H1 (cell line): ENCODE measurements around the gene ZNF771. TPM values are rescaled to one million over a fixed set of nuclear protein-coding genes. Genes with fewer than 3 reads are reported as not detected.

Experiments used
- CTCF ChIA-PET: fragments of 300-600 bp; sonication (Branson Sonifier 250); formaldehyde crosslinking; loops from one replicate; lab custom pipeline; 2021; ENCODE audit not compliant: partially characterized antibody; lab: Charles Lee
- POLR2A ChIA-PET: fragments of 300-600 bp; sonication (Branson Sonifier 250); formaldehyde crosslinking; loops from one replicate; lab custom pipeline; 2021; ENCODE audit warnings: inconsistent platforms; ENCODE audit not compliant: partially characterized antibody; lab: Charles Lee
- DNase-seq, 2 experiments: peaks; one replicate each; pipeline versions ENCODE4 v3.0.0 to v3.0.0-alpha.2; 2010 to 2022; ENCODE audit warnings: low spot score in 2 of 2, low read depth in 1 of 2, mixed read lengths in 1 of 2
- FAIRE-seq: peaks from 2 replicates; lab custom pipeline; 2011; peaks lifted over from hg19 to GRCh38; lab: Jason Lieb, UNC
- H2AFZ ChIP-seq: 2 replicates; pipeline ENCODE4 v1.8.1; 2012; ENCODE audit warnings: low read length, inconsistent platforms
- H2AK5ac ChIP-seq: 2 replicates; pipeline ENCODE4 v1.6.1; 2013; ENCODE audit warnings: low read depth, low read length
- H2BK120ac ChIP-seq: replicated peaks from 2 replicates; pipeline ENCODE3; 2013; ENCODE audit warnings: low read depth, low read length, inconsistent platforms
- H2BK12ac ChIP-seq: 2 replicates; pipeline ENCODE4 v1.6.1; 2013; ENCODE audit warnings: low read depth, low read length
- H2BK15ac ChIP-seq: 2 replicates; pipeline ENCODE4 v1.6.1; 2013; ENCODE audit warnings: low read length
- H2BK20ac ChIP-seq: 2 replicates; pipeline ENCODE4 v1.6.1; 2013; ENCODE audit warnings: low read length
- H2BK5ac ChIP-seq: 2 replicates; pipeline ENCODE4 v1.6.1; 2013; ENCODE audit warnings: low read depth, low read length
- H3K14ac ChIP-seq: 2 replicates; pipeline ENCODE4 v1.6.1; 2013; ENCODE audit warnings: inconsistent platforms; ENCODE audit not compliant: insufficient read length
- H3K18ac ChIP-seq: 2 replicates; pipeline ENCODE4 v1.6.1; 2013; ENCODE audit warnings: low read length; ENCODE audit errors: extremely low read depth
- H3K23ac ChIP-seq: 2 replicates; pipeline ENCODE4 v1.6.1; 2013; ENCODE audit warnings: inconsistent platforms; ENCODE audit not compliant: insufficient read length
- H3K23me2 ChIP-seq: 2 replicates; pipeline ENCODE4 v1.6.1; 2013; ENCODE audit warnings: low read depth, low read length
- H3K27ac ChIP-seq: 2 replicates; pipeline ENCODE4 v1.6.1; 2011; ENCODE audit warnings: low read depth, low read length, inconsistent platforms
- H3K27me3 ChIP-seq, 4 experiments: replicated peaks in 1 of 4; 1 replicate in 1 of 4; 2 replicates in 3 of 4; pipeline versions ENCODE4 v1.6.1 to v1.8.1; 2011 to 2013; ENCODE audit warnings: low read length in 3 of 4, mild to moderate bottlenecking in 3 of 4, inconsistent platforms in 2 of 4, mixed read lengths in 2 of 4, moderate library complexity in 1 of 4; ENCODE audit not compliant: control insufficient read depth in 3 of 4, insufficient read depth in 3 of 4; ENCODE audit errors: extremely low read depth in 1 of 4
- H3K36me3 ChIP-seq, 4 experiments: 2 replicates each; pipeline versions ENCODE4 v1.6.1 to v1.8.1; 2011 to 2013; ENCODE audit warnings: mild to moderate bottlenecking in 4 of 4, low read length in 3 of 4, moderate library complexity in 2 of 4, control low read depth in 1 of 4, inconsistent platforms in 1 of 4; ENCODE audit not compliant: insufficient read depth in 4 of 4, control insufficient read depth in 2 of 4
- H3K4ac ChIP-seq: replicated peaks from 2 replicates; pipeline ENCODE3; 2013; ENCODE audit warnings: low read length, low read depth, mixed read lengths, inconsistent platforms; ENCODE audit not compliant: insufficient read length
- H3K4me1 ChIP-seq, 4 experiments: replicated peaks in 1 of 4; 1 replicate in 1 of 4; 2 replicates in 3 of 4; pipeline versions ENCODE4 v1.6.1 to v1.8.1; 2011 to 2013; ENCODE audit warnings: low read length in 3 of 4, inconsistent platforms in 2 of 4, mixed read lengths in 1 of 4; ENCODE audit not compliant: insufficient read depth in 4 of 4, control insufficient read depth in 3 of 4
- H3K4me2 ChIP-seq, 2 experiments: 2 replicates each; pipeline versions ENCODE4 v1.6.1 to v1.8.1; 2011 to 2013; ENCODE audit warnings: low read depth in 2 of 2, low read length in 2 of 2, control low read depth in 1 of 2, inconsistent platforms in 1 of 2, mild to moderate bottlenecking in 1 of 2; ENCODE audit not compliant: insufficient read depth in 1 of 2
- H3K4me3 ChIP-seq, 4 experiments: fragments of 200-600, 300-600 bp in 1 of 4; sonication (generic), shearing (Covaris generic), sonication (Bioruptor Twin) in 1 of 4; 2 replicates each; pipeline versions ENCODE4 v1.5.1 to v1.8.1; 2011 to 2016; ENCODE audit warnings: low read length in 4 of 4, low read depth in 3 of 4, control low read depth in 2 of 4, inconsistent platforms in 2 of 4, mild to moderate bottlenecking in 2 of 4, mixed read lengths in 1 of 4, moderate library complexity in 1 of 4; ENCODE audit not compliant: insufficient read depth in 2 of 4; ENCODE audit errors: extremely low read depth in 1 of 4
- H3K56ac ChIP-seq: replicated peaks from 2 replicates; pipeline ENCODE3; 2013; ENCODE audit warnings: low read depth, mild to moderate bottlenecking, mixed read lengths, low read length, inconsistent platforms; ENCODE audit not compliant: insufficient read length
- H3K79me1 ChIP-seq: 2 replicates; pipeline ENCODE4 v1.6.1; 2013; ENCODE audit warnings: low read depth, low read length, control low read depth
- H3K79me2 ChIP-seq, 2 experiments: 2 replicates each; pipeline versions ENCODE4 v1.6.1 to v1.8.1; 2012 to 2013; ENCODE audit warnings: low read length in 2 of 2, mild to moderate bottlenecking in 2 of 2, inconsistent platforms in 1 of 2; ENCODE audit not compliant: insufficient read depth in 2 of 2, control insufficient read depth in 1 of 2
- H3K9ac ChIP-seq, 4 experiments: replicated peaks in 1 of 4; 1 replicate in 1 of 4; 2 replicates in 3 of 4; pipeline versions ENCODE4 v1.6.1 to v1.8.1; 2011 to 2013; ENCODE audit warnings: low read depth in 3 of 4, low read length in 3 of 4, control low read depth in 2 of 4, mild to moderate bottlenecking in 2 of 4, moderate library complexity in 2 of 4, inconsistent platforms in 1 of 4; ENCODE audit errors: extremely low read depth in 1 of 4
- H3K9me3 ChIP-seq, 2 experiments: 2 replicates each; pipeline versions ENCODE4 v1.6.1 to v1.8.1; 2012 to 2013; ENCODE audit warnings: mild to moderate bottlenecking in 2 of 2, moderate library complexity in 2 of 2, control low read depth in 1 of 2, inconsistent platforms in 1 of 2, low read depth in 1 of 2, low read length in 1 of 2, mixed read lengths in 1 of 2; ENCODE audit not compliant: insufficient read depth in 2 of 2
- H4K20me1 ChIP-seq, 2 experiments: replicated peaks in 1 of 2; 2 replicates each; pipeline versions ENCODE3 to v1.8.1; 2011 to 2013; ENCODE audit warnings: inconsistent platforms in 2 of 2, low read length in 2 of 2, mild to moderate bottlenecking in 1 of 2; ENCODE audit not compliant: insufficient read depth in 2 of 2, control insufficient read depth in 1 of 2
- H4K5ac ChIP-seq: 2 replicates; pipeline ENCODE4 v1.6.1; 2013; ENCODE audit warnings: low read length, low read depth, mixed read lengths, inconsistent platforms; ENCODE audit not compliant: insufficient read length
- H4K8ac ChIP-seq: 2 replicates; pipeline ENCODE4 v1.8.0; 2013; ENCODE audit warnings: mild to moderate bottlenecking, moderate library complexity, low read length, inconsistent platforms; ENCODE audit not compliant: insufficient read depth; ENCODE audit errors: extremely low read depth
- H4K91ac ChIP-seq: replicated peaks from 2 replicates; pipeline ENCODE3; 2013; ENCODE audit warnings: low read length, mixed read lengths, inconsistent platforms; ENCODE audit not compliant: insufficient read length
- BRCA1 ChIP-seq: IDR thresholded peaks from 2 replicates; pipeline ENCODE4 v1.6.1; 2012; ENCODE audit warnings: low read depth, low read length, improper control_type of control experiment
- CEBPB ChIP-seq: IDR thresholded peaks from 2 replicates; pipeline ENCODE4 v1.6.1; 2012; ENCODE audit warnings: low read depth, low read length
- EP300 ChIP-seq, 2 experiments: IDR thresholded peaks; 1 replicate in 1 of 2; 2 replicates in 1 of 2; pipeline ENCODE4 v1.6.1; 2011 to 2012; ENCODE audit warnings: low read depth in 2 of 2, low read length in 2 of 2, mild to moderate bottlenecking in 2 of 2, borderline replicate concordance in 1 of 2, inconsistent platforms in 1 of 2, moderate library complexity in 1 of 2
- HDAC2 ChIP-seq, 2 experiments: fragments of 300-600 bp in 1 of 2; sonication (generic) in 1 of 2; IDR thresholded peaks; 2 replicates each; pipeline ENCODE4 v1.6.1; 2011 to 2012; ENCODE audit warnings: low read depth in 2 of 2, low read length in 2 of 2, mild to moderate bottlenecking in 2 of 2, moderate library complexity in 2 of 2, borderline replicate concordance in 1 of 2, inconsistent platforms in 1 of 2
- KDM4A ChIP-seq: IDR thresholded peaks from one replicate; pipeline ENCODE4 v1.7.1; 2012; ENCODE audit warnings: low read depth, mild to moderate bottlenecking, moderate library complexity, low read length, inconsistent platforms; ENCODE audit not compliant: severe bottlenecking
- MAFK ChIP-seq: IDR thresholded peaks from 2 replicates; pipeline ENCODE4 v1.6.1; 2012; ENCODE audit warnings: low read depth, mild to moderate bottlenecking, improper control_type of control experiment, low read length
- NRF1 ChIP-seq: IDR thresholded peaks from 2 replicates; pipeline ENCODE4 v1.6.1; 2011; ENCODE audit warnings: mild to moderate bottlenecking, low read depth, low read length, improper control_type of control experiment
- PHF8 ChIP-seq: fragments of 200-600 bp; sonication (generic); conservative IDR thresholded peaks from 2 replicates; pipeline ENCODE4 v1.7.1; 2012; ENCODE audit warnings: low read depth, mild to moderate bottlenecking, inconsistent platforms, low read length, moderate library complexity
- SRF ChIP-seq: IDR thresholded peaks from 2 replicates; pipeline ENCODE4 v1.6.1; 2011; ENCODE audit warnings: mild to moderate bottlenecking, low read depth, low read length, moderate library complexity
- TAF7 ChIP-seq: optimal IDR thresholded peaks from 2 replicates; pipeline ENCODE3; 2011; ENCODE audit warnings: low read depth, mild to moderate bottlenecking, inconsistent platforms, low read length, moderate library complexity, borderline replicate concordance
- TEAD4 ChIP-seq: IDR thresholded peaks from 2 replicates; pipeline ENCODE4 v1.6.1; 2012; ENCODE audit warnings: low read depth, low read length, inconsistent platforms, mixed read lengths
- WGBS, 2 experiments: shearing (Covaris generic) in 1 of 2; methylation state at CpG; one replicate each; pipeline versions ENCODE4 v1.1.6 to v1.1.7; 2013 to 2015; ENCODE audit warnings: low lambda C conversion rate in 2 of 2, mixed read lengths in 2 of 2, inconsistent platforms in 1 of 2, low coverage in 1 of 2, missing lambda C conversion rate in 1 of 2; ENCODE audit not compliant: insufficient replicate concordance in 2 of 2, insufficient coverage in 1 of 2, insufficient read length in 1 of 2; ENCODE audit errors: extremely low coverage in 1 of 2, missing lambda C conversion rate in 1 of 2; 5-methylcytosine and 5-hydroxymethylcytosine counted together
- polyA plus RNA-seq, 7 experiments: library from polyadenylated mRNA; depleted of rRNA in 3 of 7; stranded (reverse) in 5 of 7; unstranded in 2 of 7; fragments of >200 nt in 5 of 7; fragments of 200-250 nt in 2 of 7; gene quantifications; 1 replicate in 5 of 7; 2 replicates in 1 of 7; 4 replicates in 1 of 7; pipeline versions ENCODE4 v1.2.1 to v1.2.3, GENCODE V29; 2011 to 2013; ENCODE audit warnings: missing spikeins in 2 of 7, mixed read lengths in 2 of 7
- total RNA-seq: library from RNA; stranded (reverse); fragmentation: NEBNext Ultra II Directional; extraction: Animal tissue kit (Norgen Biotek cat#: 25700); gene quantifications from 2 replicates; pipeline ENCODE4 v1.2.1, GENCODE V29; 2021

The ZNF771 gene
- total and polyA plus RNA-seq, 2 of the 8 experiments (the other 6 are each of a cell fraction or from before 2014, with no cell fraction given): 10.6 to 15.7 TPM

DNA sequence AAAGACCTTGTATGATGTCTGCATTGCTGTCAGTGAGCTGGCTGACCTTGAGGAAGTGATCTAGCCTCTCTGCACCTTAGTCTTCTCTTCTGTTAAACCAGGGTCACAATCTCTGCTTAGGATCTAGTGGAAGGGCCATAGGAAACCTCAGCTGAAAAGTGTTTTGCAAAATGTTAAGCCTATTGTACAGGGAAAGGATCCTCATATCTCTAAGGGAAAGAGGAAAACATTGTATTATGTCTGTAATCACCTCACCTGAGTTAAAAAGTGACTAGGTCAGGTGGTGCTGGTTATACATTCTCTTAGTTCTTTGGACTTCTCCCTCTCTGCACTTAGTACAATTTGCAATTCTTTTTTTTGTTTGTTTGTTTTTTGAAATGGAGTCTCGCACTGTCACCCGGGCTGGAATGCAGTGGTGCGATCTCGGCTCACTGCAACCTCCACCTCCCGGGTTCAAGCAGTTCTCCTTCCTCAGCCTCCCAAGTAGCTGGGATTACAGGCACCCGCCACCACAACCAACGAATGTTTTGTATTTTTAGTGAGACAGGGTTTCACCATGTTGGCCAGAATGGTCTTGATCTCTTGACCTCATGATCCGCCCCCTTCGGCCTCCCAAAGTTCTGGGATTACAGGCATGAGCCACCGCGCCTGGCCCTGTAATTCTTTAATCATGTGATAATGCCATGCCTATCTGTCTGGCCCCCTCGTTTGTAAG lies 40.3 kb downstream of the ZNF771 start:
- Histone ChIP-seq H3K23me2 (peaks cover 6% of the 10 kb centered on the region), H4K91ac (no peak overlapping the region), H2AK5ac (no peak overlapping the region), H4K20me1 (peaks cover 0 to 3% of the 10 kb centered on the region in 2 experiments), H3K18ac (no peak overlapping the region), H3K9ac (no peak overlapping the region), H3K56ac (no peak overlapping the region), H3K36me3 (peaks cover 0 to 13% (median 0%) of the 10 kb centered on the region in 4 experiments; a peak in 1 of 8 replicates), H4K5ac (no peak overlapping the region), H3K4ac (no peak overlapping the region), H2BK120ac (no peak overlapping the region), H3K23ac (no peak overlapping the region), H2BK5ac (no peak overlapping the region), H3K14ac (no peak overlapping the region), H3K27me3 (peaks cover 0 to 4% (median 1%) of the 10 kb centered on the region in 4 experiments; a peak in 1 of 7 replicates), H3K9me3 (no peaks in the 10 kb centered on the region), H3K4me1 (peaks cover 0 to 9% (median 6%) of the 10 kb centered on the region in 4 experiments; a peak in 5 of 7 replicates), H3K79me2 (peaks cover 0 to 12% of the 10 kb centered on the region in 2 experiments; a peak in 1 of 4 replicates), H2BK15ac (no peak overlapping the region), H2AFZ (no peak overlapping the region), H2BK20ac (no peak overlapping the region), H3K79me1 (peaks cover 9% of the 10 kb centered on the region), H2BK12ac (no peak overlapping the region), H3K4me2 (no peak overlapping the region), H4K8ac (no peak overlapping the region), H3K4me3 (no peak overlapping the region), H3K27ac (no peak overlapping the region)
- DNase-seq: no peak
- CTCF ChIA-PET: interaction anchor here (1.2 to 4.7 kb wide), 12 partner anchors 10 to 190 kb away, joined by 3 to 42 read pairs (median 6); partner anchors contain the start of genes DCTPP1 and ZNF747
- 87% methylated on average over 12 of the region's 12 CpGs; no CpG with 5 or more reads in 1 of the 2 experiments for WGBS, 2 experiments
- POLR2A ChIA-PET: interaction anchor here (1.0 to 1.8 kb wide), 3 partner anchors 93 to 124 kb away, joined by 3 to 7 read pairs (median 6); partner anchors contain the start of genes CD2BP2 and ZNF688
- FAIRE-seq: no peak
- TF ChIP-seq KDM4A (no peak), PHF8 (no peak), EP300 (IDR thresholded peaks at IDR 0.05; ENCODE audit: borderline replicate concordance in 1 of 2, low read depth in 2 of 2, low read length in 2 of 2) (no peak), NRF1 (no peak), TAF7 (no peak), SRF (no peak), TEAD4 (no peak), BRCA1 (no peak), HDAC2 (IDR thresholded peaks at IDR 0.05; ENCODE audit: borderline replicate concordance in 1 of 2, low read depth in 2 of 2, low read length in 2 of 2) (no peak), MAFK (no peak), CEBPB (no peak)
